ENCODE measurements around the gene SCAPER. TPM values are rescaled to one million over a fixed set of nuclear protein-coding genes. Genes with fewer than 3 reads are reported as not detected.
A peak's percentile ranks its signal among the peaks of the same experiment; 100 is the strongest.

Gene SCAPER
- total RNA-seq, 1 experiment from 2014 or later = 14.7 TPM

DNA sequence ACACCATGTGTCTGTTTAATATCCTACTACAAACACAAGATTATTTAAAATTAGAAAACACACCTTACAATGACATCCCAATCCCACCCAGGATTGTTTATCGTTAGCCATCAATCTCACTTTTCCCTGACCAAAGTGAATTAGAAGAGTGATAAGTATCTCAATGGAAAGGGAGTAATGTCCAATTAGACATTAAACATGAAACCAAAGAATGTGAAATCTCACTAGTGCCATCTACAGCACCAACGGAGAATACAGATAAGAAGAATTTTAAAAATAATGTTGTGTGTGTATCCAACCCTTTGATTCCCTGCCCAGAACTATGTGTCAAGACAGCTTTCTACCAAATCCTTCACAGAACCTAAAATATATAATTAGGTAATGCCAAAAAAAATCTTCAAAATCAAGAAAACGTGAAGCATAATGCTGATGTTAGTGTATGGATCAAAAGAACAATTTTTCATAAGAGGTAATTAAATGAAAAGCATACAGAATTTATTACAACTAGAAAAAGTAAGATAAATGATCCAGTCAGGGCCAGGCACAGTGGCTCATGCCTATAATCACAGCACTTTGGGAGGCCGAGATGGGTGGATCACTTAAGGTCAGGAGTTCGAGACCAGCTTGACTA, 64.2 kb downstream of the SCAPER start:
- H3K36me3 ChIP-seq (ENCODE audit: control insufficient read depth in 1 of 2, insufficient read depth in 2 of 2, low read length in 2 of 2) = no peaks in the 10 kb centered on the region
- CTCF ChIA-PET = interaction anchor here (0.9 kb wide), 1 partner anchor 27 kb away, joined by 3 read pairs; no protein-coding TSS in a partner anchor
- no peaks in the 10 kb centered on the region for H3K79me2 ChIP-seq (ENCODE audit: insufficient read depth, low read length)
- BruUV-seq (replicated peaks) = no TSS peak
- no peak overlapping the region for H3K27ac ChIP-seq (ENCODE audit: low read depth, low read length)
- RAD21 ChIA-PET (ENCODE audit: low non-redundant PET in 1 of 2, low total read pairs in 2 of 2, uncharacterized antibody in 2 of 2, unreplicated experiment in 2 of 2) = no interaction called here
- no peaks in the 10 kb centered on the region for H3K9me2 ChIP-seq (ENCODE audit: insufficient read depth)
- peak; percentile 75 for ATAC-seq
- H3K4me3 ChIP-seq (replicated peaks in 1 of 2; ENCODE audit: low read depth in 1 of 2, low read length in 2 of 2) = no peak overlapping the region
- intact Hi-C loops (cut with micrococcal nuclease) = loop anchor here (5.0 to 10.0 kb wide), 2 partner anchors 506 to 604 kb away; partner anchors contain the start of gene ISL2
- H4K20me1 ChIP-seq (ENCODE audit: insufficient read depth) = no peaks in the 10 kb centered on the region
- H2AFZ ChIP-seq (ENCODE audit: low read depth, low read length, poor library complexity, severe bottlenecking) = no peak overlapping the region
- no peak overlapping the region for H3K4me2 ChIP-seq (ENCODE audit: low read length)
- TF ChIP-seq EZH2 (IDR thresholded peaks at IDR 0.05) = no peak
- no peak for TF ChIP-seq SIN3A (IDR thresholded peaks at IDR 0.05; ENCODE audit: low read depth)
- TF ChIP-seq RAD21 (IDR thresholded peaks at IDR 0.05; ENCODE audit: low read depth) = peak; percentile 55
- no peak for TF ChIP-seq EGR1 (IDR thresholded peaks at IDR 0.05; ENCODE audit: low read depth)
- TF ChIP-seq, protein P1, sequence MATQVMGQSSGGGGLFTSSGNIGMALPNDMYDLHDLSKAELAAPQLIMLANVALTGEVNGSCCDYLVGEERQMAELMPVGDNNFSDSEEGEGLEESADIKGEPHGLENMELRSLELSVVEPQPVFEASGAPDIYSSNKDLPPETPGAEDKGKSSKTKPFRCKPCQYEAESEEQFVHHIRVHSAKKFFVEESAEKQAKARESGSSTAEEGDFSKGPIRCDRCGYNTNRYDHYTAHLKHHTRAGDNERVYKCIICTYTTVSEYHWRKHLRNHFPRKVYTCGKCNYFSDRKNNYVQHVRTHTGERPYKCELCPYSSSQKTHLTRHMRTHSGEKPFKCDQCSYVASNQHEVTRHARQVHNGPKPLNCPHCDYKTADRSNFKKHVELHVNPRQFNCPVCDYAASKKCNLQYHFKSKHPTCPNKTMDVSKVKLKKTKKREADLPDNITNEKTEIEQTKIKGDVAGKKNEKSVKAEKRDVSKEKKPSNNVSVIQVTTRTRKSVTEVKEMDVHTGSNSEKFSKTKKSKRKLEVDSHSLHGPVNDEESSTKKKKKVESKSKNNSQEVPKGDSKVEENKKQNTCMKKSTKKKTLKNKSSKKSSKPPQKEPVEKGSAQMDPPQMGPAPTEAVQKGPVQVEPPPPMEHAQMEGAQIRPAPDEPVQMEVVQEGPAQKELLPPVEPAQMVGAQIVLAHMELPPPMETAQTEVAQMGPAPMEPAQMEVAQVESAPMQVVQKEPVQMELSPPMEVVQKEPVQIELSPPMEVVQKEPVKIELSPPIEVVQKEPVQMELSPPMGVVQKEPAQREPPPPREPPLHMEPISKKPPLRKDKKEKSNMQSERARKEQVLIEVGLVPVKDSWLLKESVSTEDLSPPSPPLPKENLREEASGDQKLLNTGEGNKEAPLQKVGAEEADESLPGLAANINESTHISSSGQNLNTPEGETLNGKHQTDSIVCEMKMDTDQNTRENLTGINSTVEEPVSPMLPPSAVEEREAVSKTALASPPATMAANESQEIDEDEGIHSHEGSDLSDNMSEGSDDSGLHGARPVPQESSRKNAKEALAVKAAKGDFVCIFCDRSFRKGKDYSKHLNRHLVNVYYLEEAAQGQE (IDR thresholded peaks at IDR 0.05; ENCODE audit: low read depth) = no peak
- TF ChIP-seq ZFX (IDR thresholded peaks at IDR 0.05) = no peak
- TF ChIP-seq, protein P2, sequence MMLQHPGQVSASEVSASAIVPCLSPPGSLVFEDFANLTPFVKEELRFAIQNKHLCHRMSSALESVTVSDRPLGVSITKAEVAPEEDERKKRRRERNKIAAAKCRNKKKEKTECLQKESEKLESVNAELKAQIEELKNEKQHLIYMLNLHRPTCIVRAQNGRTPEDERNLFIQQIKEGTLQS (IDR thresholded peaks at IDR 0.05) = no peak
- TF ChIP-seq ELF1 (IDR thresholded peaks at IDR 0.05; ENCODE audit: borderline replicate concordance, low read depth) = no peak
- no peak for TF ChIP-seq CEBPB (IDR thresholded peaks at IDR 0.05; ENCODE audit: low read depth)
- TF ChIP-seq, protein P3, sequence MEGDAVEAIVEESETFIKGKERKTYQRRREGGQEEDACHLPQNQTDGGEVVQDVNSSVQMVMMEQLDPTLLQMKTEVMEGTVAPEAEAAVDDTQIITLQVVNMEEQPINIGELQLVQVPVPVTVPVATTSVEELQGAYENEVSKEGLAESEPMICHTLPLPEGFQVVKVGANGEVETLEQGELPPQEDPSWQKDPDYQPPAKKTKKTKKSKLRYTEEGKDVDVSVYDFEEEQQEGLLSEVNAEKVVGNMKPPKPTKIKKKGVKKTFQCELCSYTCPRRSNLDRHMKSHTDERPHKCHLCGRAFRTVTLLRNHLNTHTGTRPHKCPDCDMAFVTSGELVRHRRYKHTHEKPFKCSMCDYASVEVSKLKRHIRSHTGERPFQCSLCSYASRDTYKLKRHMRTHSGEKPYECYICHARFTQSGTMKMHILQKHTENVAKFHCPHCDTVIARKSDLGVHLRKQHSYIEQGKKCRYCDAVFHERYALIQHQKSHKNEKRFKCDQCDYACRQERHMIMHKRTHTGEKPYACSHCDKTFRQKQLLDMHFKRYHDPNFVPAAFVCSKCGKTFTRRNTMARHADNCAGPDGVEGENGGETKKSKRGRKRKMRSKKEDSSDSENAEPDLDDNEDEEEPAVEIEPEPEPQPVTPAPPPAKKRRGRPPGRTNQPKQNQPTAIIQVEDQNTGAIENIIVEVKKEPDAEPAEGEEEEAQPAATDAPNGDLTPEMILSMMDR (IDR thresholded peaks at IDR 0.05 in 2 of 3, conservative IDR thresholded peaks at IDR 0.05 in 1 of 3; ENCODE audit: borderline replicate concordance in 1 of 3, insufficient read depth in 1 of 3, low read depth in 2 of 3, low read length in 2 of 3) = peak; percentile 43 to 60 (median 56); a peak in 5 of 6 replicates
- no peak for TF ChIP-seq SRF (IDR thresholded peaks at IDR 0.05; ENCODE audit: low read depth)
- no peaks in the 10 kb centered on the region for H3K27me3 ChIP-seq (ENCODE audit: insufficient read depth, low read length)
- peak; percentile 8 for DNase-seq (ENCODE audit: low read depth, low spot score)
- POLR2A ChIA-PET = no interaction called here
- no peaks in the 10 kb centered on the region for H3K9me3 ChIP-seq (ENCODE audit: control insufficient read depth in 1 of 2, insufficient read depth in 1 of 2, low read depth in 1 of 2, low read length in 2 of 2)
- no peaks in the 10 kb centered on the region for H3K4me1 ChIP-seq (ENCODE audit: control insufficient read depth in 1 of 2, insufficient read depth in 2 of 2, low read length in 2 of 2)
- H3K9ac ChIP-seq (ENCODE audit: low read length) = no peak overlapping the region

Data from HCT116 (cell line).